ENCODE measurements around the gene RBPMS2. TPM values are rescaled to one million over a fixed set of nuclear protein-coding genes. Genes with fewer than 3 reads are reported as not detected.
"Not testable (repeated sequence)": the region's sequence is repeated elsewhere in the genome, so short reads cannot be mapped to it uniquely, and the experiment has no call there.

Gene RBPMS2
- total RNA-seq, 1 donor from 2014 or later: 0.58 TPM

DNA sequence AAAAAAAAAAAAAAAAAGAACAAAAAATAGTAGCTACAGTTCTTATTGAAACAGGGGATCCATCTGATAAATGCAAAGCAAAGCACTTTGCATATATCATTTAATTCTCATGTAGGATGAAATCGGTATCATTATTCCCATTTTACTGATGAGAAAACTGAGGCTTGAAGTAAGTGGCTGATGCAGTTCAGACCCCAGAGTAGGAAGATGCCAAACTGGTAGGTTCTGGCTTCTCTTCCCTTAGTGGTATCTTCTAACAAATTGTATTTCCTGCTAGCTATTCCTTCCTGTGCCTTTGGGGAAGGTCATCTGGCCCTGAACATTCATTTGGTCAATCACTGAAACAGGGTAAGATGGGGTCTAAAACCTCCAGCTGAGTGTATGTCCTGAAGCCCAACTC lies 28.1 kb upstream of the RBPMS2 start:
- TF ChIP-seq, protein P1, sequence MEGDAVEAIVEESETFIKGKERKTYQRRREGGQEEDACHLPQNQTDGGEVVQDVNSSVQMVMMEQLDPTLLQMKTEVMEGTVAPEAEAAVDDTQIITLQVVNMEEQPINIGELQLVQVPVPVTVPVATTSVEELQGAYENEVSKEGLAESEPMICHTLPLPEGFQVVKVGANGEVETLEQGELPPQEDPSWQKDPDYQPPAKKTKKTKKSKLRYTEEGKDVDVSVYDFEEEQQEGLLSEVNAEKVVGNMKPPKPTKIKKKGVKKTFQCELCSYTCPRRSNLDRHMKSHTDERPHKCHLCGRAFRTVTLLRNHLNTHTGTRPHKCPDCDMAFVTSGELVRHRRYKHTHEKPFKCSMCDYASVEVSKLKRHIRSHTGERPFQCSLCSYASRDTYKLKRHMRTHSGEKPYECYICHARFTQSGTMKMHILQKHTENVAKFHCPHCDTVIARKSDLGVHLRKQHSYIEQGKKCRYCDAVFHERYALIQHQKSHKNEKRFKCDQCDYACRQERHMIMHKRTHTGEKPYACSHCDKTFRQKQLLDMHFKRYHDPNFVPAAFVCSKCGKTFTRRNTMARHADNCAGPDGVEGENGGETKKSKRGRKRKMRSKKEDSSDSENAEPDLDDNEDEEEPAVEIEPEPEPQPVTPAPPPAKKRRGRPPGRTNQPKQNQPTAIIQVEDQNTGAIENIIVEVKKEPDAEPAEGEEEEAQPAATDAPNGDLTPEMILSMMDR (conservative IDR thresholded peaks at IDR 0.05; ENCODE audit: low read depth, low read length): no peak
- no peak for DNase-seq (ENCODE audit: low read depth)
- no peak overlapping the region for H3K4me3 ChIP-seq (ENCODE audit: low read depth, low read length)

DNA sequence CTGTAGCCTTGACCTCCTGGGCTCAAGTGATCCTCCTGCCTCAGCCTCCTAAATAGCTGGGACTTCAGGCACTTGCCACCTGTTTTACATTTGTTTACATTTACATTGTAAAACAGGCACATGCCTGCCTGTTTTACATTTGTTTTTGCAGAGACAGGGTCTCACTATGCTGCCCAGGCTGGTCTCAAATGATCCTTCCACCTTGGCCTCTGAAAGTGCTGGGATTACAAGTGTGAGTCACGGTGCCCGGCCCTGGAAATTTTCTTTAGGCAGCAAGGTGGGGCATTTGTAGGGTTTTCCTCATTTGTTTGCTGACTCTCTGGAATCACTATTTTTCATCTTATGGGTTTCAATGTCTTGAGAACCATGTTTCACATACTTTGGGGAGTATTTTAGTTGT lies 25.1 kb upstream of the RBPMS2 start:
- no peak for DNase-seq (ENCODE audit: low read depth)

DNA sequence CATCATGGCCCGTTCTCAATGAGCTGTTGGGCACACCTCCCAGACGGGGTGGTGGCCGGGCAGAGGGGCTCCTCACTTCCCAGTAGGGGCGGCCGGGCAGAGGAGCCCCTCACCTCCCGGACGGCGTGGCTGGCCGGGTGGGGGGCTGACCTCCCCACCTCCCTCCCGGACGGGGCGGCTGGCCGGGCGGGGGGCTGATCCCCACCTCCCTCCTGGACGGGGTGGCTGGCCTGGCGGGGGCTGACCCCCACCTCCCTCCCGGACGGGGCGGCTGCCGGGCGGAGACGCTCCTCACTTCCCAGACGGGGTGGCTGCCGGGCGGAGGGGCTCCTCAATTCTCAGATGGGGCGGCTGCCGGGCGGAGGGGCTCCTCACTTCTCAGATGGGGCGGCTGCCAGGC lies 23.5 kb upstream of the RBPMS2 start:
- DNase-seq (ENCODE audit: low read depth); H3K4me3 ChIP-seq (ENCODE audit: low read depth, low read length): not testable (repeated sequence)

More for the DNA sequence above, 25.1 kb upstream of the RBPMS2 start:
- TF ChIP-seq, protein P1 (conservative IDR thresholded peaks at IDR 0.05; ENCODE audit: low read depth, low read length): no peak
- H3K4me3 ChIP-seq (ENCODE audit: low read depth, low read length): no peak overlapping the region

DNA sequence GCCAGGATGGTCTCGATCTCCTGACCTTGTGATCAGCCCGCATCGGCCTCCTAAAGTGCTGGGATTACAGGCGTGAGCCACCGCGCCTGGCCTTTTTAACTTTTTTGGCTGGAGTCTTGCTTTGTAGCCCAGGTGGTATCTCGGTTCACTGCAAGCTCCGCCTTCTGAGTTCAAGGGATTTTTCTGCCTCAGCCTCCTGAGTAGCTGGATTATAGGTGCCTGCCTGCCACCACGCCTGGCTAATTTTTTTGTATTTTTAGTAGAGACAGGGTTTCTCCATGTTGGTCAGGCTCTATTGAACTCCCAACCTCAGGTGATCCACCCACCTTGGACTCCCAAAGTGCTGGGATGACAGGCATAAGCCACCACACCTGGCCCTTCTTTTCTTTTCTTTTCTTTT lies 20.5 kb upstream of the RBPMS2 start:
- not testable (repeated sequence) for DNase-seq (ENCODE audit: low read depth); H3K4me3 ChIP-seq (ENCODE audit: low read depth, low read length)

DNA sequence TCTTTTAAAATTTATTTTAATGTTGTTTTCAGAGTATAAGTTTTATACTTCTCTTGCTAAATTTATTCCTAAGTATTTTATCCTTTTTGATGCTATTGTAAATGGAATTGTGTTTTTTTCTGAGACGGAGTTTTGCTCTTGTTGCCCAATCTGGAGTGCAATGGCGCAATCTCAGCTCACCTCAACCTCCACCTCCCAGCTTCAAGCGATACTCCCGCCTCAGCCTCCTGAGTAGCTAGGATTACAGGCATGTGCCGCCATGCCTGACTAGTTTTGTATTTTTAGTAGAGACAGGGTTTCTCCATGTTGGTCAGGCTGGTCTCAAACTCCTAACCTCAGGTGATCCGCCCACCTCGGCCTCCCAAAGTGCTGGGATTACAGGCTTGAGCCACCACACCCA lies 19.9 kb upstream of the RBPMS2 start:
- not testable (repeated sequence) for DNase-seq (ENCODE audit: low read depth); H3K4me3 ChIP-seq (ENCODE audit: low read depth, low read length)

DNA sequence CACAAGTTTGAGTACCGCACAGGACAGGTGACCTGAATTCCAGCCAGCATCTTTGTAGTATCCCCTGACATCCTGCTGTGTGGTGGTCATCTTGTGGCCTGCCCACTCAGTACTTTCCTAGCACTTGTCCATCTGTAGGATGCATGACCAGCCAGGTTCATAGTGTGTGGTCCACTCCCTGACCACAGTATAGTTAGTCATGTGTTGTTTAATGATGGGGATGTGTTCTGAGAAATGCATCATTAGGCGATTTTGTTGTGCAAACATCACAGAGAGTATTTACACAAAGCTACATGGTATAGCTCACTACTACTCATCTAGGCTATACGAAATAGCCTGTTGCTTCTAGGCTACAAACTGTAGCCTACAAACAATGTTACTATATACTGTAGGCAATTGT lies 16.9 kb upstream of the RBPMS2 start:
- no peak for DNase-seq (ENCODE audit: low read depth)
- TF ChIP-seq, protein P1 (conservative IDR thresholded peaks at IDR 0.05; ENCODE audit: low read depth, low read length): no peak
- no peak overlapping the region for H3K4me3 ChIP-seq (ENCODE audit: low read depth, low read length)

DNA sequence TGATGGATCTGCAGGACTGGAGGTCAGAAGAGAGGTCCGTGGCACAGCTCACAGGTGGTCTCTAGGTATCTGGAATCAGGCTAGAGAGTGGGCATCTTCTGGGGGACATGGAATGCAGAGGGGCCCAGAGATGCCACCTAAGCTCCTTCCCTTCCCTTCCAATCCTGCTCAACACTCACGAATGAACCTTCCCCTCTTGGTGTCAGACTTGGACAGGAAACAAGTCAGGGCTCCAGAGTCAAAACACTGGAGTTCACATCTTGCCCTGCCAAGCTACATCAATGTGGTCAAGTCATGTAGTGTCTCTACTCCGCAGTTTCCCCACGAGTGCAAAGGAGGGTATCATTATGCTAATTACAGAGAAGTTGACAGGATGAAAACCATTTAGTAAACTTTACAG lies 16.0 kb upstream of the RBPMS2 start:
- no peak for DNase-seq (ENCODE audit: low read depth)
- TF ChIP-seq, protein P1 (conservative IDR thresholded peaks at IDR 0.05; ENCODE audit: low read depth, low read length): no peak
- H3K4me3 ChIP-seq (ENCODE audit: low read depth, low read length): no peak overlapping the region

DNA sequence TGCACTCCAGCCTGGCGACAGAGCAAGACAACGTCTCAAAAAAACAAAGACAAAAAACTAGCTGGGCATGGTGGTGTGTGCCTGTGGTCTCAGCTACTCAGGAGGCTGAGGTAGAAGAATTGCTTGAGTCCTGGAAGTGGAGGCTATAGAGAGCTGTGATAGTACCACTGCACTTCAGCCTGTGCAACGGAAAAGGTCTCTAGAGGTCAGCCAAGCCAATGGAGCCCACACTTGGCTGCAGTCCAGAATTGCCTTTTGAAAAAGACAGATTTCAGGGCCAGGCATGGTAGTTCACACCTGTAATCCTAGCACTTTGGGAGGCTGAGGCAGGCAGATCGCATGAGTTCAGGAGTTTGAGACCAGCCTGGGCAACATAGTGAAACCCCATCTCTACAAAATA lies 8.4 kb upstream of the RBPMS2 start:
- no peak for DNase-seq (ENCODE audit: low read depth)
- H3K4me3 ChIP-seq (ENCODE audit: low read depth, low read length): no peak overlapping the region
- TF ChIP-seq, protein P1 (conservative IDR thresholded peaks at IDR 0.05; ENCODE audit: low read depth, low read length): no peak

DNA sequence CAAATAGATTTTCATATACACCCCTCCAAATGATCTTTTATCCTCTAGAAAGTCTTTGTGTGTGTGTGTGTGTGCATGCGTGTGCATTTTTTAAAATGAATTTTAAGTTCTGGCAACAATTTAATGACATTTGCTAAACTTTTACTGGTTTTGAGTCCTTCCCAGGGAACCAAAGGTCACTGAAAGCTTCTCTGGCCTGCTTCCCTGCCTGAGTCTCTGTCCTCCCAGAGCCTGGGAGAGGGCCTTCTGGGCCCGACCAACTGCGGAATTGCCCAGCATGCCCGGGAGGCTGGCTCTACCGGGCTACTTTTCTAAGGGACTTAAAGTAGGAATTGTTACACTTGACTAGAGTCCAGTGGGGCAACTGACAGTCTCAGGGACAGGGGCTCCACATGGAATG lies 7.4 kb upstream of the RBPMS2 start:
- DNase-seq (ENCODE audit: low read depth): no peak
- TF ChIP-seq, protein P1 (conservative IDR thresholded peaks at IDR 0.05; ENCODE audit: low read depth, low read length): no peak
- no peak overlapping the region for H3K4me3 ChIP-seq (ENCODE audit: low read depth, low read length)

Data from epithelial cell of proximal tubule (primary cell).